Loucy (cell line): ENCODE data around the gene DNAI4.

Experiments
- H2AFZ ChIP-seq: fragments of 200-600 bp; sonication (generic); 2 replicates; pipeline ENCODE4 v1.6.0; 2016; ENCODE audit warnings: antibody characterized with exemption, mild to moderate bottlenecking, low read length, moderate library complexity
- H3F3A ChIP-seq: fragments of 200-600 bp; 2 replicates; pipeline ENCODE4 v1.6.0; 2016; ENCODE audit warnings: antibody characterized with exemption, low read depth, mild to moderate bottlenecking
- H3K27me3 ChIP-seq: fragments of 200-600 bp; sonication (generic); 2 replicates; pipeline ENCODE4 v1.6.1; 2014; ENCODE audit warnings: low read length, mild to moderate bottlenecking; ENCODE audit not compliant: insufficient read depth, poor library complexity, severe bottlenecking
- H3K36me3 ChIP-seq: fragments of 200-600 bp; sonication (generic); 2 replicates; pipeline ENCODE4 v1.6.1; 2016; ENCODE audit warnings: low read length; ENCODE audit not compliant: insufficient read depth
- H3K4me1 ChIP-seq: fragments of 200-600 bp; sonication (generic); 2 replicates; pipeline ENCODE4 v1.5.1; 2014; ENCODE audit warnings: low read length, mild to moderate bottlenecking; ENCODE audit not compliant: insufficient read depth, poor library complexity, severe bottlenecking
- H3K4me2 ChIP-seq: fragments of 200-600 bp; sonication (generic); 2 replicates; pipeline ENCODE4 v1.6.0; 2014; ENCODE audit warnings: antibody characterized with exemption, low read length, low read depth, mild to moderate bottlenecking; ENCODE audit not compliant: poor library complexity, severe bottlenecking
- H3K4me3 ChIP-seq: fragments of 200-600 bp; sonication (generic); 2 replicates; pipeline ENCODE4 v1.5.1; 2014; ENCODE audit warnings: low read length, mild to moderate bottlenecking, mixed read lengths; ENCODE audit not compliant: poor library complexity, severe bottlenecking
- H3K79me2 ChIP-seq: fragments of 200-600 bp; sonication (generic); 2 replicates; pipeline ENCODE4 v1.6.1; 2014; ENCODE audit warnings: low read length; ENCODE audit not compliant: insufficient read depth
- H3K9ac ChIP-seq: fragments of 200-600 bp; sonication (generic); 2 replicates; pipeline ENCODE4 v1.6.0; 2014; ENCODE audit warnings: mild to moderate bottlenecking, low read depth, low read length, moderate library complexity; ENCODE audit not compliant: poor library complexity, severe bottlenecking
- H3K9me2 ChIP-seq: fragments of 200-600 bp; sonication (generic); replicated peaks from 2 replicates; pipeline ENCODE4 v1.6.1; 2016; ENCODE audit warnings: low read depth, low read length, mixed read lengths
- H3K9me3 ChIP-seq: fragments of 200-600 bp; sonication (generic); 2 replicates; pipeline ENCODE4 v1.6.1; 2014; ENCODE audit warnings: mild to moderate bottlenecking, antibody characterized with exemption, low read length, low read depth; ENCODE audit not compliant: insufficient read depth
- H4K20me1 ChIP-seq: fragments of 200-600 bp; sonication (generic); 2 replicates; pipeline ENCODE4 v1.6.0; 2014; ENCODE audit warnings: antibody characterized with exemption, low read length, mild to moderate bottlenecking; ENCODE audit not compliant: insufficient read depth, poor library complexity, severe bottlenecking
- EZH2phosphoT487 ChIP-seq: fragments of 200-600 bp; IDR thresholded peaks from 2 replicates; pipeline ENCODE4 v1.6.1; 2018; ENCODE audit warnings: antibody characterized with exemption, mild to moderate bottlenecking, moderate library complexity, borderline replicate concordance
- TF ChIP-seq, protein P1 (sequence below): fragments of 200-600 bp; sonication (generic); conservative IDR thresholded peaks from 2 replicates; pipeline ENCODE4 v1.5.1; 2014; ENCODE audit warnings: mild to moderate bottlenecking, antibody characterized with exemption, low read length

The DNAI4 gene

DNA sequence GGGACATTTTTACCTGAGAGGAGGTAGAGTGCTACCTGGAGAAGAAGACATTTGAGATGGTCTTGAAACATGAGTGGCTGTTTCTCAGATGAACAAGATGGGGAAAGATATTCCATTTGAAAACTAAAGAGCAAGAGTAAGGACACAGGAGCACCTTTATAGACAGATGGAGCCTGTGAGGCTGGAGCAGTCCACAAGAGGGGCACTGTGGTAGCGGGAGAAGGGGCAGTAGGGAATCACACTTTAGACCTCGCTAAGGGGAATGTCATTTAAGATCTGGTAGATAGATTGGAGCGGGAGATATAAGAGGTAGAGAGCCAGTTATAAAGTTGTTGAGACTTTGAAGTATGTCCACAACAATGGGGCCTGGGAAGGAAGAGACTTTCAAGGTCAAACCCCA, 149.0 kb downstream of the DNAI4 start:
- Histone ChIP-seq H3K4me3 (no peak overlapping the region), H3K9me3 (no peaks in the 10 kb centered on the region), H3K27me3 (no peaks in the 10 kb centered on the region), H3K9ac (no peak overlapping the region), H3K4me2 (no peak overlapping the region), H2AFZ (no peak overlapping the region), H3K36me3 (no peaks in the 10 kb centered on the region), H3K4me1 (peaks cover 8% of the 10 kb centered on the region), H3K79me2 (no peaks in the 10 kb centered on the region), H4K20me1 (no peaks in the 10 kb centered on the region), H3F3A (no peaks in the 10 kb centered on the region), H3K9me2 (no peaks in the 10 kb centered on the region)
- TF ChIP-seq, protein P1, sequence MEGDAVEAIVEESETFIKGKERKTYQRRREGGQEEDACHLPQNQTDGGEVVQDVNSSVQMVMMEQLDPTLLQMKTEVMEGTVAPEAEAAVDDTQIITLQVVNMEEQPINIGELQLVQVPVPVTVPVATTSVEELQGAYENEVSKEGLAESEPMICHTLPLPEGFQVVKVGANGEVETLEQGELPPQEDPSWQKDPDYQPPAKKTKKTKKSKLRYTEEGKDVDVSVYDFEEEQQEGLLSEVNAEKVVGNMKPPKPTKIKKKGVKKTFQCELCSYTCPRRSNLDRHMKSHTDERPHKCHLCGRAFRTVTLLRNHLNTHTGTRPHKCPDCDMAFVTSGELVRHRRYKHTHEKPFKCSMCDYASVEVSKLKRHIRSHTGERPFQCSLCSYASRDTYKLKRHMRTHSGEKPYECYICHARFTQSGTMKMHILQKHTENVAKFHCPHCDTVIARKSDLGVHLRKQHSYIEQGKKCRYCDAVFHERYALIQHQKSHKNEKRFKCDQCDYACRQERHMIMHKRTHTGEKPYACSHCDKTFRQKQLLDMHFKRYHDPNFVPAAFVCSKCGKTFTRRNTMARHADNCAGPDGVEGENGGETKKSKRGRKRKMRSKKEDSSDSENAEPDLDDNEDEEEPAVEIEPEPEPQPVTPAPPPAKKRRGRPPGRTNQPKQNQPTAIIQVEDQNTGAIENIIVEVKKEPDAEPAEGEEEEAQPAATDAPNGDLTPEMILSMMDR, result no peak
- no peak for TF ChIP-seq EZH2phosphoT487

DNA sequence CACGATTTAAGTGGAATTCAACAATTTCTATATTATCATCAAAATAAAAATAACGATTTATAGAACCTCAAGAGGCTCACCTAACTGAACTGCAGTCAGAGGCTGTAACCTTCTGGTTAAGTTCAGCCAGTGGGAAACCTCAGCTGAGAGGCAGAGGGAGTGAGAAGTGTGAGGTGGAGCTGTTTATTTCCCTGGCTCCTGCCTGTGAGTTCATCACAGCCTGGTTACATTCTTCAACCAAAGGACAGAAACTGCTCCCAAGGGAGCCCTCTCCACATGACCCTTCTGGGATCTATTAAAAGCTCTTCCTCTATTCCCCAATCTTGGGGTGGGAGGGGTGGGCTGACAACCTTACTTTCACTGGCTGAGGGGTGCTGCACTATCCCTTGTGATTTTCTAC, 150.2 kb downstream of the DNAI4 start:
- Histone ChIP-seq H3K27me3 (no peaks in the 10 kb centered on the region), H3K79me2 (no peaks in the 10 kb centered on the region), H4K20me1 (no peaks in the 10 kb centered on the region), H3K36me3 (no peaks in the 10 kb centered on the region), H3K4me1 (peaks cover 18% of the 10 kb centered on the region), H3K4me3 (no peak overlapping the region), H3K9me2 (no peaks in the 10 kb centered on the region), H3F3A (no peaks in the 10 kb centered on the region), H3K9me3 (no peaks in the 10 kb centered on the region), H3K9ac (no peak overlapping the region), H3K4me2 (no peak overlapping the region), H2AFZ (no peak overlapping the region)
- TF ChIP-seq, protein P1, result no peak
- no peak for TF ChIP-seq EZH2phosphoT487

DNA sequence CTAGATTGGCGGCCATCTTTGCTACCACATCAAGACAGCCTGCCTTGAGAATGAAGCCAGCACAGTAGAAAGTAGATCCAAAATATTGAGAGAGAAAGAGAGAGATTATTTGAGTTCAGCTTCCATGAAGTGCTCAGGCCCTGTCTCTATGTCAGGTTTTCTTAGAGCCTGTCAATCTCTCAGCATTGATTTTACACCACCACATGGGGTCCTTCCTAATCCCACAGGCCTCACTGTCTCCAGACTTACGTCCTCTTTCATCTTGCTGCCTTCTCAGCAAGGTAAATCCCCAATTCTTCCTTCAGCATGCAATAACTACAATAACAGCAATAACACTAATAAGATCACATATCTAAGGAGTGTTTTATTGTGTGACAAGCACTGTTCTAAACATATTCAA, 151.4 kb downstream of the DNAI4 start:
- H3K9me2 ChIP-seq, result no peaks in the 10 kb centered on the region
- no peaks in the 10 kb centered on the region for H3K36me3 ChIP-seq
- H4K20me1 ChIP-seq, result no peaks in the 10 kb centered on the region
- no peaks in the 10 kb centered on the region; the same call in 1 of the 2 replicates for H3F3A ChIP-seq
- H3K27me3 ChIP-seq, result no peaks in the 10 kb centered on the region
- no peak overlapping the region for H3K4me3 ChIP-seq
- H3K79me2 ChIP-seq, result no peaks in the 10 kb centered on the region
- no peak overlapping the region for H2AFZ ChIP-seq
- H3K9ac ChIP-seq, result no peak overlapping the region
- H3K4me1 ChIP-seq, result peaks cover 24% of the 10 kb centered on the region
- no peak overlapping the region for H3K4me2 ChIP-seq
- TF ChIP-seq EZH2phosphoT487, result no peak
- TF ChIP-seq, protein P1, result no peak
- H3K9me3 ChIP-seq, result no peaks in the 10 kb centered on the region
